ENCODE data around the gene CSAD.

The CSAD gene, protein sequence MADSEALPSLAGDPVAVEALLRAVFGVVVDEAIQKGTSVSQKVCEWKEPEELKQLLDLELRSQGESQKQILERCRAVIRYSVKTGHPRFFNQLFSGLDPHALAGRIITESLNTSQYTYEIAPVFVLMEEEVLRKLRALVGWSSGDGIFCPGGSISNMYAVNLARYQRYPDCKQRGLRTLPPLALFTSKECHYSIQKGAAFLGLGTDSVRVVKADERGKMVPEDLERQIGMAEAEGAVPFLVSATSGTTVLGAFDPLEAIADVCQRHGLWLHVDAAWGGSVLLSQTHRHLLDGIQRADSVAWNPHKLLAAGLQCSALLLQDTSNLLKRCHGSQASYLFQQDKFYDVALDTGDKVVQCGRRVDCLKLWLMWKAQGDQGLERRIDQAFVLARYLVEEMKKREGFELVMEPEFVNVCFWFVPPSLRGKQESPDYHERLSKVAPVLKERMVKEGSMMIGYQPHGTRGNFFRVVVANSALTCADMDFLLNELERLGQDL

DNA sequence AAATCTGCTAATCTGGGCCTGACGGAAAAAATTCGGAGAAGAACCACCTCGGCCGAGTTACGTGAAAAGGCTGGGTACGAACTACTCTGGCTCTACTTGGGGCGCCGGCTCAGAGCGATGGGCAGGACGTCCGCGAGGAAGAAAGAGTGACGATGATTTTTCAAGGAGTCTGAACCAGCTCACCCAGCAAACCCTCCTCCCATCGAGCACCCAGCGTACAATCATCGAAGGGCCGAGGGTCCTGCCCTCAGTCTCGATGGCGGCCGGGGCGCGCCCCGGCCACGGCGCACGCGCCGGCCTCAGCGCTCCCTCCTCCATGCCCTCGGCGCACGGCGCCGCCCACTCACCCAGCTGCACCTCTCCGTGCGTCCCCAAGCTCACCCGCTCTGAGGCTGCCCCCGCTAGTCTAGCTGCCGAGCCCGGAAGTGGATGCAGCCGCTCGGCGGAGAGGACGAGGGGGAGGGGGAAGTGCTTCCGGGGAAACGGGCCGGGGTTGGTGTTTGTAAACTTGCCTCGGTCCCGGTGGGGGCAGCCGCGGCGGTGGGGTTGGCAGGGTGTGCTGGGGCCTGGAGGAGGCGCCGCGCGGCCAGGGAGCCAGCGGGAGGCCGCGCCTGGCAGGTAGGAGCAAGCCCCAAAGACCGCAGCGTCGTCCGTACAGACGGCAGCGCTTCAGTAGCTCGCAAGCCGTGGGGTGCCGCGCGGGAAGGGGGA is at the start of gene CSAD, which contains the start of gene ZNF740:
TSS of gene CSAD (minus strand) at position 706 of the 711 bp plus-strand sequence. CDS start 7,455 bp downstream, outside the sequence.
TSS of gene ZNF740 (plus strand) at position 503 of the 711 bp plus-strand sequence. CDS start 1,262 bp downstream, outside the sequence.
- DNase-seq (ENCODE audit: low spot score), result peak; percentile 99

DNA sequence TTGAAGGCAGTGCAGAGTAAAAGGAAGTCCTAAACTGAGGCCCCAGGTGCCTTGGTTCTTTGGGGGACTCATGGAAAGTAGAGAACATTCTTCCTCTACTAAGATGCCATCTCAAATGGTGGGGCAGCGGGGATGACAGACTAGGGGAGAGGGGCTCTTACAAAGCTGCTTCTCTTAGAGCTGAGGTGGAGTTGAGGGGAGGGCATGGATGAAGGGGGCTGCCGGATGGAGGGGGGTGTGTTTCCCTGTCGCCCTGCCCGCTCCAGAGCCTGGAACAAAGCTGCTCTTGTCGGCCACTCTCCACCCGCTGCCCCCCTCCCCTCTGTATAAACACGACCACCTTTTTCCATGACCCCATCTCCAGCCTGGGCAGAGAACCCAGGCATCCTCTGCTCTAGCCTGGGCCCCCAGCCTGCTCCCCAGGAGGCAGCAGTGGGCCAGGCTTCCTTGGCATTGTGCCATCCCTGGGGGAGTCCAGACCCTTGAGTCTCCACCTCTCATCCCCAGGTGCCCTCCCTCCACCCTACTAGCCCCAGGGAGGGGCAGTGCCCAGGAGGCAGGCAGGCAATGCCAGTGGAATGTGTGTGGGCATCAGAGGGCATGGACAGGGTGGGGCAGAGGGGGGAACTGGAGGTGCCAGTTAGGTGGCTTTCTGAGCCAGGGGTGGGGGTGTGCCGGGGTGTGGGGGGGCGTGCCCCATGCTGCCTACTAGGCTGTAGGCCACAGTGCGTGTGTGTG is 49.6 kb upstream of the CSAD start:
- no peak for DNase-seq (ENCODE audit: low spot score)

DNA sequence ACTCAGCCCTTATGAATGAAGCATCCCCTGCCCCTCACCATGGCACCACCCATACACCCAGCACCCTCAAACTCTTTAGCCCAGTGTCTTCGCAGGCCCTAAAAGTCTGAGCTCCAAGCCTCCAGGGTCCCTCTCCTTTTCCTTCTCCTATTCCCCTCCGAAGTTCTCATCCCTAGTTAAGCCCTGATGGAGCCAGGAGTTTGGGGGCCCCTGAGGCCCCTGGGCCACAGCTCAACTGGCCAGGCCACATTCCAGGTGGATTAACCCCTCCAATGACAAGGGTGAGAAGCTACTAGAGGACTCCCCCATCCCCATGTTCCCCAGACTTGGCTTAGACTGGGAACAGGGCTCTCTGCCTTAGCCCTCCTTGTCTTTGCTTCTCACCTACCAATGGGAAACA is 48.7 kb upstream of the CSAD start:
- no peak for DNase-seq (ENCODE audit: low spot score)

DNA sequence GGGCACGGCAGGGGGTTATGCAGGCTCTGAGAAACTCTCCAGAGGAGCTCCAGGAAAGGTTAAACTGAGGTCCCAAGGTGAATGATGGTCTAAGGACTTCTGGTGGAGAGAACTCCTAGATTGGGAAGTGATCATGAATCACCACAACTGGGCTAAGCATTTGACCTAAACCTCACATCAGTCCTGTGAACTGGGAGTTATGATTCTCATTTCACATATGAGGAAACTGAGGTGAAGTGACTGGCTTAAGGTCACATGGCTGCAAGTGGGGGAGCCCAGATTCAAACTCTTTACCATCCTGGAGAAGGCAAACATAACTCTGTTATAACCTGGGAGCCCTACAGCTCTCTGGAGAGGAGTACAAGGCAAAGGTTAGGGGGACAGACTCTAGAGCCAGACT is 47.1 kb upstream of the CSAD start:
- no peak for DNase-seq (ENCODE audit: low spot score)

DNA sequence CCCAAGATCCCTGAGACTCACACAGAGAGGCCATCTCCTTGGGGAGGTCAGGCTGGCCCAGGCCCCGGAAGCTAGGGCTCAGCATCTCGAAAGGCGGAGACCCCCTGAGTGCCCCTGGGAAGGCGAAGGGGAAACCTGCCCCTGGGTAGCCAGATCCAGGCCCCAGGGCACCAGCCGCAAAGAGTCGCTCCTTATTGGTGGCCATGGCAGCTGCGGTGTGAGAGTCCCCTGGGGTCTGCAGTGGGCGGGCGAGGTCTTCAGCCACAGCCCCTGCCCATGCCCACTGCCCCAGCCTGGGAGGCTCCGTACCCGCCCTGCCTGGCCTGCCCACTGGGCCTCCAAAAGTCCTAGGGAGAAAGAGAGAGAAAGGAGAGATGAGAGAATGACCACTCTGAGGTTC is 46.6 kb upstream of the CSAD start:
- DNase-seq (ENCODE audit: low spot score), result no peak

DNA sequence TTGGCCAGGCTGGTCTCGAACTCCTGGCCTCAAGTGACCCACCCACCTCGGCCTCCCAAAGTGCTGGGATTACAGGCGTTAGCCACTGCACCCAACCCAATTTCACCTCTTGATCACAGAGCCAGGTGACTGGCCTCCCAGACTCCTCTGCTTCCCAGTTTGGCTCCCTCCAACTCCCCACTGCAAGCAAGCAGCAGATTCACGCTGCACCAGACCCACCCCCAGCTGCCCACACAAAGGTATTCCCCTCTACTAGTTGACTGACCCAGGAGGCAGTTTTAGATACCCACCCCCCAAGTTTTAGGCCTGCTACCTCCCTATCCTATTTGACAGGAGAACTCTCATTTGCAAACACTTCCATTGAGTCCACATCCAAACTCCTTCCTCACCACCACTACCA is 46.1 kb upstream of the CSAD start:
- no peak for DNase-seq (ENCODE audit: low spot score)

DNA sequence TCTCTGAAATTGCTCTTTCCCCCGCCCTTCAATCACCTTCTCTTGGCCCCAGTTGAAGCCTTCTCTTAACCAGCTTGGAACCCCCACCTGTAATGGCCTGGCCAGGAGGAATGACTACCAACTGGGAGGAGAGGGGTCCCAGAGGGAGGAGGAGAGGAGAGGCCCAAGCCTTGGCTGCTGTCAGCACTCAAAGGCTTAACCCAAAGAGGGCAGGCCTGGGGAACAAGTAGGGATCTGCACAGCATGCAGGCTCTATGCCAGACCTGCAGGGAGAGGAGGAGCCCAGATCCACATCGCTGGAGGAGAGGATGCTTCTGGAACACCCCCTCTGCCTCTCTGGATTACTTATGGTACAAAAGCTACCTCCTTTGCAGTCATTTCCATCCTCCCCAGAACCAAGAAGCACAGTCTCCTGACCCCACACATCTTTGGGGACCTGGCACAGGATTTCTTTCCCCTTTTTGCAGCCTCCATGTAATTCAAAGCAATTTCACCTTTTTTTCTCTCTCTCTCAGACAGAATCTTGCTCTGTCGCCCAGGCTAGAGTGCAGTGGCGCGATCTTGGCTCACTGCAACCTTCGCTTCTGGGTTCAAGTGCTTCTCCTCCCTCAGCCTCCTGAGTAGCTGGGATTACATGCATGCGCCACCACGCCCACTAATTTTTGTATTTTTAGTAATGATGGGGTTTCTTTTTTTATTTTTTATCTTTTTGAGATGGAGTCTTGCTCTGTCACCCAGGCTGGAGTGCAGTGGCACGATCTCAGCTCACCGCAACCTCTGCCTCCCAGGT is 45.1 kb upstream of the CSAD start:
- peak; percentile 55 for DNase-seq (ENCODE audit: low spot score)

DNA sequence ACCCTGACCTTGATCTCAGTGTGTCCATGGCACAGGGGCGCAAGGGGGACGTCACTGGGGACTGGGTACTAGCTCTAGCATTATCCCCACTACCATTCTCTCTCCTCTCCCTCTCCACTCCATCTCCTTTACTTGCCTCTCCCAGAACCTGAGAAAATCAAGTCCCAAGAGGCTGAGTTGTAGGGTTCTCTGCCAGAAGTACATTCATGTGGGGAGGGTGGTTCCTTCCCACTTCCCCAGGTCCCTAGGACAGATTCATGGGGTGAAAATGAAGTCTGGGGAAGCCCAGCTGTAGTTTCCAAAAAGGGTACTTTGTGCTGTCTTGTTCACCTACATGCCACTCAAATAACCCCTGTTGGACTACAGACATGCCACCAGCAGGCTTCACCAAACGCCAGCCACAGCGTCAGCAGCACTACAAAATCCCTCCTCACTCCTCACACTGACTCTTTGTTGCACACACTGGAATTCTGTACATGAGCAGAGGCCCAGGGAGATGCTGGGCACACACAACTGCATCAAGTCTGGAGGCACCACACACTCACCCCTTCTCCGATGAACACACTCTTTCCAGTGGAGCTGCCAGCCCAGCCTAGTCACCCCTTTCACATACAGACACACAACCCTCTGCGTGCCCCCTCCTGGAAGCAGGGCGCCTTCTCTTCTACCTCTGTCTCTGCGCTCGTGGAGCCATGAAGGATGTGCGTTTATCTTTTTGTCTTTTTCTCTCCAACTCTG is 44.3 kb upstream of the CSAD start:
- DNase-seq (ENCODE audit: low spot score), result no peak

DNA sequence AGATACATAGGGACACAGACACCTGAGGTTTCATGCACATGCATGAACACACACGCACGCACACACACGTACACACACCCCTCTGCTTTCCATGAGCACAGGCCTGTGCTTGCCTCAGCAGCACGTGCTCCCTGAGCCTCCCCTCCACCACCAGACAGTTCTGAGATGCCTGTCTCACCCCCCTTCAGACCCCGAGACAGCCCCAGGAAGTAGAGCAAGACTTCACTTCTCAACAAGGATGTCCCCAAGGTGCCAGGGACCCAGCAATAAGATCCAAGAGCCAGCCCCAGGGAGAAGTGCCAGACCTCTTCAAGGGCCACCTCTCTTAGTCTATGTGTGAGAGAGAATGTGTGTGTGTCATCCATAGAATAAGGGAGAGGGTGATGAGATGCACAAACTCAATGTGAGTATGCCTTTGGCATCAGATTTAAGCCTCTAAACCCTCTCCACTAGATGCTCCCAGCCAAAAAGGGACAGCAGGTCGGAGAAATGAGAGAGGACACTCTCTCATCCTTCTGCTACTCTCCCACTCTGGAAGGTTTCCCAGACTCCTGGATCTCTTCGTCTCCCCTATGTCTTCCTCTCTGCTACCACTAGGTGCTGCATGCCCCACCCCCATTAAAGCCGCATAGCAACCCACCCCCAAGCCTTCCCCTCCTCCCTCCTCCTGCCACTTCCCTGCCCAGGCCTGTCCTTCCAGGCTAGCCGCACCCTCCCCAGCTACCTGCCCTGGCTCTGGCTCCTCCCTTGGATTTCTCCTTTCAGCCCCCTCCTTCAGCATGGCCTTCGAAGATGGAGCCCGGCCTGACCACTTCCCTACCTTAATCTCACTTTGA is 43.6 kb upstream of the CSAD start:
- no peak for DNase-seq (ENCODE audit: low spot score)

DNA sequence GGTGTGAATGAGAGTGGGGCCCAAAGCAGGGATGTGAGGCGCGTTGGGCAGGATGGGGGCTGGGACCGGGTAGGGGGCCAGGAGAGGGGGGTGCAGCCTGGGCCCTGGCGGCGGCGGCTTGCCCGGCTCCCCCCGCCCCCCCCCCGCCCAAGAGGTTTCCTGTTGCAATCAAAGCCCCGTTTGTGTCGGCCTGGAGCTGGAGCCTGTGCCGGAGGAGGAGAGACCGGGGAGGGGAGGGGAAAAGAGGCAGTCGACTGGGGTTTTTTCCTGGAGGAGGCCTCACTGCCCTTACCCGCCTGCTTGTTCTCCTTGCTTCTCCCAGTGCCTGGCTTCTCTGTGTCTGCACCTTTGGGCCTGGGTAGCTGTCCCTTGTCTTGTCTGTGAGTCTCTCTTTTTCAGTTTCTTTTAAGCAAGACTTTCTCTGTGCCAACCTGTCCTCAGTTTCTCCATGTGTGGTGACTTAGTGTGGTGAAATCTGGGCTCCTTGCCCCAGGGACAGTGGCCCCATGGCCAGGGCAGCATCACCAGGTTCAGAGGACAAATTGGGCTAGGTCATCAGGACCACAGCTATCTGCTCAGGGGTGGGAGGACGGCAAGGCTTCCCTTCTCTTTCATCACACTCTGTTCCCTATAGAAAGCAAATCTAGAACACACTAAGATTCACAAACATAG is 42.8 kb upstream of the CSAD start:
- DNase-seq (ENCODE audit: low spot score), result peak; percentile 75

DNA sequence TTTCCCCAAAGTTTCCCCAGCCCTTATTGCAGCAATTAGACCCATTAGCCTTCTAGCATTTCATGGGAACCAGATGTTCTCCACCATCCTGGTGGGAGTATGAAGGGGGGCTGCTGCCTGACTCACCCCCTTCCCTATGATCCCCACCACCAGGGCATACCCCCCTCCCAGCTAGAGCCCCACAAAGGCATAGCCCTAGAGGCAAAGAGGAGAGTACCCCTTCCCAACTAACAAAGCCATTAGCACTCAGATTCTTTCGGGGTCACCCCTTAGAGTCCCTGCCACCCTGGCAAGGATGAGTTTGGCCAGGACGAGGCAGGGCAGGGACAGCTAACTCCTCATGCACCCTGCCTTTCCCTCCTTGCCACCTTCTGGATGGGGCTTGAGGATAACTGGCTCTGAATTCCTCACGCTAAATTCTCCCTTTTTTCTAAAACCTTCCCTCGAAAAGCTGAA is 42.1 kb upstream of the CSAD start:
- DNase-seq (ENCODE audit: low spot score), result no peak

DNA sequence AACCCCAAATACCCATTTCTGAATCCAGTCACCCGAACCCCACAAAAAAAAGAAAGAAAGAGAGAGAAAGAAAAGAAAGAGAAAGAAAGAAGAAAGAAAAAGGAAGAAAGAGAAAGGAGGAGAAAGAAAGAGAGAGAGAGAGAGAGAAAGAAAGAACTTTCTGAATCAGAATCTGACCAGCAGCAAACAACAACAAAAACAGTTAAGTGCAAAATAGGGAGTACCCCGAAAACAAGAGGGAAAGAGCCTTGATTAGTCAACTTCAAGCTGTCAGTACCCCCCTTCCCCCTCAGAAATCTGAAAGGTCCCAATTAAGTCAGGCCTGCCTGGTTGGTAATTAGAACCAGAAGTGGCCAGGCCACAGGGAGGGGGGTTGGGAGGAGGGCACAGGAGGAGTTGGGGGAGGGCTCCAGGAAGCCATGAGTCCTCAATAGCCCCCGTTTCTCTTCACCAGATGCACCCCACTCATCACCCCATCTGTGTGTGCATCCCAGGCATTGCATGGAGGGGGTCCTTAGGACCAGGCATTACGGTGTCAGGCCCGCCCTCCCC is 41.5 kb upstream of the CSAD start:
- no peak for DNase-seq (ENCODE audit: low spot score)

DNA sequence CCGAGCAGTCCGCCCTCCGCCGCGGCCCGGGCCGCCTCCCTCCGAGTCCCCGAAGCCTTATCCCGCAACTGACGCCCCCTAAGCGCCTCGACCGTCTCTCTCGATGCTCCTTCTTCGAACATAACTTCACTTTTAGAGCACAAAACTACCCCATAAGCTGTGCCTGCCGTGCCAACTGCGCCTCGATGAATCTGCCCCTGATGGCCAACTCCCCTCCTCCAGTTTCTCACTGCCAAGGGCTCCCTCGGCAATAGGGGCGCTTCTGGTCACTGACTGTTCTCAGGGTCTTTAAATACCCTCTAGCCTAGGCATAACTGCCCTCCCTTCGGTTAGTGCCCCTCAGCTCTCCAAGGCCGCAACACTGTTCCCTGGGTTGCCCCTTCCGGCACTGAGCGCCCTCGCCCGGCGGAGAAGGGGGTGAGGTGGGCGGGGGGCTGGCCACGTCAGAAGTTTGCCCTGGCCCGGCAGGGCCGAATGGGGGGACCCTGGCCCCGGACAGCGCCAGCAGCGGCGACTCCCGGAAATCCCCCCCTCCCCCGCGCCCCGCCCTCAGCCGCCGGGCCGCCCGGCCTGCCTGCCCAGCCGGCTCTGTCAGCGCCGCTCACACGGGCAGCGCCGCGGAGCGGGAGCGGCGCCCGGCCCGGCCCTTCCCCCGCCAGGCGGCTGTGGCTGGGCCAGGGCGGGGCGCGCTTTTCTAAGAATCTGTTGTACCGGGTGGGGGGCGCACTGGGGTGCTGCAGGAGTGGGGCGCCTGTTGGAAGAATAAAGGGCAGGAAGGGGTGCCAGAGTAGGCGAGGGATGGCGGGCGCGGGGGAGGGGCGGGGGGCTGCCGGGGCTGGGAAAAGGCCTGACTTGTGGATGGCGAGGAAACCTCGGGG is 40.7 kb upstream of the CSAD start:
- DNase-seq (ENCODE audit: low spot score), result peak; percentile 64

DNA sequence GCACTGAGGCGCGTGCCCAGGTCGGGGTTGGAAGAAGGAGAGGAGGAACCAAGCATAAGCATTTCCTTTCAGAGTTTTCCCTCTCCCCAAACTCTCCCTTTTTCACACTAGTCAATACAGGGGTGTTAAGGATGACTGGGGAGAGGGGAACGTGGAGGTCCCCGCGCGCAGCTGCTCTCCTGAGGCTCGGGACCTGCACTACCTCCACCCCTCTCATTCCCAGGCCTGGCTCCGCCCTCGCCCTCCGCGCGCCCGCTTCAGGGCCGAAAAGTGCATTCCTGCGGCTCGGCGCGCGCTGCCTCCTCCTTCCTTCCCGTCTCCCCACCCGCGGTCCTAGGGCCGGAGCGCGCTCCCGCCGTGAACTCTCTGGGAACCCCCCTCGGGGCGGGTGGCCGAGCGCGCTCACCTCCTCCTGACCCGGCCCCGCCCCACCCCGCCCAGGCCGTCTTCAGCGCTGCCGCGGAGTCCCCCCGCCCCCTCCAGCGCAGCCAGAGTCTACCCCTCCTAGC is 40.0 kb upstream of the CSAD start:
- peak; percentile 83 for DNase-seq (ENCODE audit: low spot score)

DNA sequence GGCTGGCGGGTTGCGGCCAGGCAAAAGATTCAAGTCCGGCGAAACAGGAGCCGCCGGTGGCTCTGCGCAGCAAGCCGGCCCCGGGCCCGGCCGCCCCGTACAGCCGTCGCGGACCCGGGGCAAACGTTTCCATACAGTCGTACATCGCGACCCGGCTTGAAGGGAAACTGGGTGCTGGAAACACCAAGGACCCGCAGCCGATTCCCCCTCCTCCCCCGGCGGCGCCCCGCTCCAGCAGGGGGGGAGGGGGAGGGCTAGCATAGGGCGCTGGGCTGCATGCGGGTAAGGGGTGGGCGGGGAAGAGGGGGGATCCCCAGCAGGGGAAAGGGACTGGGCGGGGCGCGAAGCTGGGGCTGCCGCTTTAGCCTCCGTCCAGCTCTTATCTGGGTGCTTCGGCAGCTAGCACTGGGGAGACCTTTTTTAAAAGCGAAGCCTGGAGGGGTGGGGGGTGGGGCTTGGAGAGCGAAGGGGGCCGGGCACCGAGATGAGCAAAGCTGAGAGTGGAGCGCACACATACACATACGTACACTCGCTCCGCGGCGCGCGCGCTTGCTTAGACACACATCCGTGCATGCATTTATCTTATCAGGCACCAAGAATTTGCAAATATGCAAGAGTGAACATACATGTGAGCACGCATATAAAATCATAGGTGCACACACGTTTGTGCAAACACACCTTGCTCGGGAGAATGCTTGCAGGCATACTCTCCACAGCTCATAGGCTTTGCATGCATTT is 39.4 kb upstream of the CSAD start:
- DNase-seq (ENCODE audit: low spot score), result peak; percentile 79

DNA sequence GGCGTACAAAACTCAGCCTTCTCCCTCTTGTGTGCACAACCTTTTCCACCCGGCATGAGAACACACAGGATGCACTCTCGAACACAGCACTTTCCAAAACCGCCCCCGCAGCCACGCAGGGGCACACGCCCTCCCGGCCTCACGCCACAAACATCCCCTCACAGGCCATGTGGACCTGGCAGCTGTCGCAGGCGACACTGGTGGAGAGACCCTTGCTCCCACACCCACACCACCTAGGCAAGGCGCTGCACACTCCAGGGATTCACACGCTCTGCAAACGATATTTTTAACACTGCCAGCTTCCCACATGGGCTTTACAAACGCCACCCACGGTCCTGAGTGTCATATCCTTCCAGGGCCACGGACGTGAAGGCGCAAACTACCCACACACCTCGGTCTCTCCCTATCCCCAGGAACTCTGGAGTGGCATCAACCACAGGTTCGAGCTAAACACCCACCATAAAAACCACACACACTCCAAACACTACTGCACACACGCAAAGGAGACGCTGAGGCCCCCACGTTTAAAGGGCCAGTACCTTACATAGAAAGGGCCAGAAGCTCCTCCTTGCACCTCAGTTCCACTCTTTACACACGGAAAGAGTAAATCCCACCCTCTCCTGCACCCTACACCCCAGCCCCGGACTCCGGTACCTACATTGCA is 38.7 kb upstream of the CSAD start:
- no peak for DNase-seq (ENCODE audit: low spot score)
